ENCODE data around the gene ZNF446.
"Not testable (repeated sequence)": the region's sequence is repeated elsewhere in the genome, so short reads cannot be mapped to it uniquely, and the experiment has no call there.

The ZNF446 gene

DNA sequence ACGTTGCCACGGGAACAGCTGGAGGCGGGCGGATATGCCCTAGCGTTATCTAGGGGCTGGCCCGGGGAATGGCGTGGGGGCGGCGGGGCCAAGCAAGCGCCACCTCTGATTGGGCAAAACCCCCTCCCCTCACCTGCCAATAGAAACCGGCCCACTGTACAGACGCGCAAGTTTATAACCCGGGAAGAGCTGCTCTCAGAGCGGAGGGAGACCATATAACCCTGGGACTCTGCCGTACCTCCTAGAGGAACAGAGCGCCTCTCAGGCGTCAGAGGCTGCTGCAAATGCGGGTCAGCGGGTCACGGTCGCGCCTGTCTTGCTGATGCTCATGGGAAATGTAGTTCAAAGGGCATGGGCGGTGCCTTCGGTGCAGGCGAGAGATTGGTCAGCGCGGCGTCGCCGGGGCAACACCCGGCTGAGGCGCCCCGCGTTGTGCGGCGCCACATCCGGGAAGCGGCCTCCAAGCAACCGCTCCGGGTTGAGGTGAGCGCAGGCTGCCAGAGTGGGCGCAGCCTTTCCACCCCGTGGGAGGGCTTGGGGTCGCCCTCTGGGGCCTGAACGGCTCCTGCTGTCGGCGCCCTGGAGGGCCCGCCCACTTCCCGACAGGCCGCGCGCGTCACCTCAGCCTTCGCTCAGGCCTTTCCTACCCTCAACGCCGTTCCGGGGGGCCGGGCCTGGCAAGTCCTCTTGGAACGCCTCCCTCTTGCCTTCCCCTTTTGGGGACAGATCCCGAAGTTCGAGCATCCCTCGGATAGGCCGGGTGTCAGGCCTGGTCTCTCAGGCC, at the start of gene ZNF446:
Gene ZNF446, plus strand, starts transcription at position 639 of the 784 bp plus-strand sequence. CDS start 867 bp downstream, outside the sequence.
- peak; percentile 98 for DNase-seq (ENCODE audit: low read depth)

- DNase-seq (ENCODE audit: low read depth): no peak
These were observed 47.5 kb upstream of the ZNF446 start for GRCh38 chr19:58428617-58429016.

- no peak for DNase-seq (ENCODE audit: low read depth)
These were observed 46.4 kb upstream of the ZNF446 start for GRCh38 chr19:58429745-58430144.

DNA sequence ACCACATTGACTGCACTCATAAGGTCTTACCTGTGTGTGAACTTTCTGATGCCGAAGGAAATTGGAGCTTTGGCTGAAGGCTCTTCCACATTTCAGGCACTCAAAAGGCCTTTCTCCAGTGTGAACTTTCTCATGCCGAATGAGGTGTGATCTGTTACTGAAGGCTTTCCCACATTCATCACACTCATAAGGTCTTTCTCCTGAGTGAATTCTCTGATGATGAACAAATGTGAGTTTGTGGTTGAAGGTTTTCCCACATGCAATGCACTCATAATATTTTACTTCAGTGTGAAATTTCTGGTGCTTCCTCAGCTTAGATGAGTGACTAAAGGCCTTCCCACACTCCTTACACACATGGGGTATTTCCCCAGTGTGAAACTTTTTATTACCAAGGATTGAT, 41.9 kb upstream of the ZNF446 start:
- no peak for DNase-seq (ENCODE audit: low read depth)

DNA sequence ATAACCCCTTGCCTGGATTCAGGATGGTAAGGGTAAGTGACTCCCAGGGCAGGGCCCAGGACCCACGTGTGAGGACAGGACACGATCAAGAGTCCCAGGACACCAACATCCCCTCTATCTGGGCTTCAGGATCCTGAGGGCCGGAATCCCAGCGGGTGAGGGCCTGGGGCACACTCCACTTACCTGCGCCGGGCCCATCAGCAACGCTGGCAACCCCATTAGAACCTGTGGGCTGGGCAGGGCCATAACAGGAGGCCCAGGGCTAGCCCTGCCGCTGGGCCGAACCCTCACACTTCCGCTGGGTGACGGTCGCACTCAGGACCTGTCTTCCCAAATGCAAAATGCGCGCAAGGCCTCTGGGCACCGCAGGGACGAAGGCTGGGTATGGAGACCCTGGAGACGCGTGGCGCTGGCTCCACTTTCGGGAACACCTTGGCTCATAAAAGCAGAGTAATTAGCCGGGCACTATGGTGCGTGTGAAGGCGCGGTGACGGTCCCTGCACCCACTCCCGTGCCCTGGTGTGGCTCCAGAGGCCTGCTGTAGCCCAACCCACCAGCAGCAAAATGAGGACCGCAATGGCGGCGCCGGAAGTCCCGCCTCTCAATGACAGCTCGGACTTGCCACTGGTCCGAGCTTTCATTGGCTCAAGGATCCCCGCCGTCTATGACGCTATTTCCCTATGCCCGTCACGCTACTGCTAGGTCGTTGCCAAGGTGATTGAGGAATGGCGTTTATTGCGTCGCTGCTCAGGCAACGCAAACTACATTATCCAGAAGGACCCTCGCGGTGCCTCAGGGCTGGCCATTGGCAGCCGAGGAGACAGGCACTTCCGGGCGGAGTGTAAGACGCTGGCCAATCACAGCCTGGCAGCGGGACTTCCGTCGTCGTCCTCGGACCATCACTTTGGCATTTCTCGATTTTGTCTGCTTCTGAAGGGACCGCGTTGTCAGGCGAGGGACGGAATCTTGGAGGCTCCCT, 36.3 kb upstream of the ZNF446 start, which contains the start of gene ZNF132:
Gene ZNF132, minus strand, starts transcription at position 578 of the 979 bp plus-strand sequence. Its CDS starts 332 bp downstream, at position 246.
- peak; percentile 98 for DNase-seq (ENCODE audit: low read depth)

DNA sequence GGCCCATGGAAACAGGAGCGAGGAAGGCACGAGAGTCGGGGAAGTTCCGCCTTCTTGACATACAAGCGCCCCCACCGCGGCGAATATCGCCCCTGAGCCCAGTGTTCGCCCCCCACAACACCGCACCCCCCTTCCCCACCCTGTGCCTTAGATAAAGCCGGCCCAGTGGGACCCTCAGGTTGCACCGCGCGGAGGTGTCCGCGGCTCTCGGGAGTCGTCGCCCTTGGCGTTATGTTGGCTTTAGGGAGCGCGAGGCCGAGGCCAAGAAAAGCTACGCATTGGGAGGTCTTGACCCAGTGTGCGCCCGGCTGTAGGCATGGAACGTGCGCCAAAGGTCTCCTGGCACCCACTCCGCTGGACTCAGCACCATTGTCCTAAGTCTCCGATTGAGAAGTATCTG, 35.6 kb upstream of the ZNF446 start:
- DNase-seq (ENCODE audit: low read depth): no peak

DNA sequence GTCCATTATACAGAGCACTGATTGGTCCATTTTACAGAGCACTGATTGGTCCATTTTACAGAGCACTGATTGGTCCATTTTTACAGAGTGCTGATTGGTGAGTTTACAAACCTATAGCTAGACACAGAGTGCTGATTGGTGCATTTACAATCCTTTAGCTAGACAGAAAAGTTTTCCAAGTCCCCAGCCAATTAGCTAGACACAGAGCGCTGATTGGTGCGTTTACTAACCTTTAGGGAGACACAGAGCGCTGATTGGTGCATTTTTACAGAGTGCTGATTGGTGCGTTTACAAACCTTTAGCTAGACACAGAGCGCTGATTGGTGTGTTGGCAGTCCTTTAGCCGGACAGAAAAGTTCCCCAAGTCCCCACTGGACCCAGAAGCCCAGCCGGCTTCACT, 33.2 kb upstream of the ZNF446 start:
- not testable (repeated sequence) for DNase-seq (ENCODE audit: low read depth)

- DNase-seq (ENCODE audit: low read depth): not testable (repeated sequence)
These were observed 27.3 kb upstream of the ZNF446 start for GRCh38 chr19:58448860-58449259.

DNA sequence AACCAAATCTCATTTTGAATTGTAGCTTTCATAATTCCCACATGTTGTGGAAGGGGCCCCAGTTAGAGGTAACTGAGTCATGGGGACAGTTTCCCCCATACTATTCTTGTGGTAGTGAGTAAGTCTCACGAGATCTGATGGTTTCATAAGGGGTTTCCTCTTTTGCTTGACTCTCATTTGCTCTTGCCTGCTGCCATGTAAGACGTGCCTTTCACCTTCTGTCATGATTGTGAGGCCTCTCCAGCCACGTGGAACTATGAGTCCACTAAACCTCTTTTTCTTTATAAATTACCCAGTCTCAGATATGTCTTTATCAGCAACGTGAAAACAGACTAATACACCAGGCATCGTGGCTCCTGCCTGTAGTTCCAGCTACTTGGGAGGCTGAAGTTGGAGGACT, 26.2 kb upstream of the ZNF446 start:
- DNase-seq (ENCODE audit: low read depth): not testable (repeated sequence)

- no peak for DNase-seq (ENCODE audit: low read depth)
These were observed 25.2 kb upstream of the ZNF446 start for GRCh38 chr19:58450856-58451357.

- peak; percentile 97 for DNase-seq (ENCODE audit: low read depth)
These were observed 24.6 kb upstream of the ZNF446 start, which contains the start of gene ZNF324B for GRCh38 chr19:58451358-58452101. TSS of gene ZNF324B (plus strand) at chr19:58451622. CDS start at chr19:58453702, 2,080 bp downstream.

DNA sequence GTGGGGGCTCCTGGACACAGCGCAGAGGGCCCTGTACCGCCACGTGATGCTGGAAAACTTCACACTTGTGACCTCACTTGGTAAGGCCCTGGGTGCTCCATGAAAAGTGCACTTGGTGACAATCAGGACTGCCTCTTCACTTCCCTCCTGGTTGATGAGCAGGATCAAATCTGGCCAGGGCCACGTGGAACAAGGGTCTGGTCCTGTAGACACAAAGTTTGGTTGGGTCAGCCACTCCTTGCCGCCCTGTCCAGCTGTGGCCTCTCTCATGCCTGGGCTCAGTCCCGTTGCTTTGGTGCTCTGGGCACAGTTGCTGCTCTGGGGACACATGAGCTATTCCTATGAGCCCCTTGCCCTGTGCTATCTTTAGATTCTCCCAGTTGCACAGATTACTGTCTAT, 22.4 kb upstream of the ZNF446 start:
- no peak for DNase-seq (ENCODE audit: low read depth)

GRCh38 chr19:58455306-58455705, 20.8 kb upstream of the ZNF446 start:
- no peak for DNase-seq (ENCODE audit: low read depth)

GRCh38 chr19:58456111-58456510, 20.0 kb upstream of the ZNF446 start:
- DNase-seq (ENCODE audit: low read depth): no peak

GRCh38 chr19:58460039-58460438, 16.1 kb upstream of the ZNF446 start:
- no peak for DNase-seq (ENCODE audit: low read depth)

- DNase-seq (ENCODE audit: low read depth): no peak
These were observed 9.9 kb upstream of the ZNF446 start for GRCh38 chr19:58466089-58466759.

- DNase-seq (ENCODE audit: low read depth): peak; percentile 95
These were observed 9.2 kb upstream of the ZNF446 start, which contains the start of gene ZNF324 for GRCh38 chr19:58466760-58467589. TSS of gene ZNF324 (plus strand) at chr19:58467080. CDS start at chr19:58469186, 2,106 bp downstream.

DNA sequence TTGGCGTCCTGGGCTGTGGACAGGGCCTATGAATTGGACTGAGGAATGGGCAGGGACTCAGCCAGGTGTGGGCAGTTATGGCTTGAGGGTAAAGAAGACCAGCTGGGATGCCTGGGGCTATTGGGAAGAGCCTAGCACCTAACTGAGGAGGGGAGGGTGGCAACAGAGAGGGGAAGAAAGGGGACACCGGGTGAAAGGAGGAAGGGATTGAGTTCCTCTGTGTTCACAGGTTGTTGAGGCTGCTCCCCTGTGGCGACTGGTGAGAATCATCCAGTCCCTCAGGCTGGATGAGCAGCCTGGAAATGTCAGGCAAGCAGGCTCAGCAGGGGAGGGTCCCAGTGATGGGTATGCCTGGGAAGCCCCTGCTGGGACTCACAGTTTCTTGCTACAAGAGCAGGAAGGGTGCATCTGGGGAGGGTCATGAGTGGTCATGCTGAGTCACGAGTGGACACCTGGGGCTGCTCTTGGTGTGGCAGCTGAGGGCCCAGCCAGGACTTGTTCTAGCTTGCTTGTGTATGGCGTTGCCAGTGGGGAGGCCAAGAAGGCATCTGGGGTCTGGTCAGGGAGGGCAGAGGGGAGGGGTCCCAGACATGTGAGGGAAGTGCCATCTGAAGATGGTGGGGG, 7.8 kb upstream of the ZNF446 start:
- no peak for DNase-seq (ENCODE audit: low read depth)

DNA sequence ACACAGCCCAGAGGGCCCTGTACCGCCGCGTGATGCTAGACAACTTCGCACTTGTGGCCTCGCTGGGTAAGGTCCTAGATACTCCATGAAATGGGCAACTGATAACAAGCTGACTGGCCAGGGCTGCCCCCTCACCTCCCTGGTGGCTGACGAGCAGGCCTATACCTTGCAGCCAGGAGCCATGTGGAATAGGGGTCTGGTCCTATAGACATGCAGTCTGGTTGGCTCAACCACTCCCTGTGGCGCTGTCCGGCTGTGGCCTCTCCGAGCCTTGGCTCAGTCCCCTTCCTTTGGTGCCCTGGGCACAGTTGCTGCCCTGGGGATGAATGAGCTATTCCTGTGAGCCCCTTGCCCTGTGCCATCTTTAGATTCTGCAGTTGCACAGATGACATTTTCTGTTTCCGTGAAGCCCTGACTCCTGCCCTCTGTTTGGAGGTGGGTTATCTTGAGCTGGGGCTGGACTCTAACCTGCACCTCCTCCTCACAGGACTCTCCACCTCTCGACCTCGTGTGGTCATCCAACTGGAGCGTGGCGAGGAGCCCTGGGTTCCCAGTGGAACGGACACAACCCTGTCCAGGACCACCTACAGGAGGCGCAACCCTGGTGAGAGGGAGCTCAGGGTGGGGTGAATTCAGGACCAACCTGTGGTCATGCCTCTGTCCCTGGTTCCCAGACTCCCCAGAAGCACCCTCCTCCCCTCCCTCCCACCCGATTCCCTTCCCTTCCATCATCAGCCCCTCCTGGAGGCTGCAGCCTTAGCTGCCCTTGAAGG, 6.7 kb upstream of the ZNF446 start:
- no peak for DNase-seq (ENCODE audit: low read depth)
